GM04504 (cell line): Measurements from ENCODE around the gene APRT.
"Not testable (repeated sequence)": the region's sequence is repeated elsewhere in the genome, so short reads cannot be mapped to it uniquely, and the experiment has no call there.

Experiments
- DNase-seq: peaks from one replicate; pipeline ENCODE4 v3.0.0-alpha.2; 2012; ENCODE audit warnings: low read depth

Gene APRT

DNA sequence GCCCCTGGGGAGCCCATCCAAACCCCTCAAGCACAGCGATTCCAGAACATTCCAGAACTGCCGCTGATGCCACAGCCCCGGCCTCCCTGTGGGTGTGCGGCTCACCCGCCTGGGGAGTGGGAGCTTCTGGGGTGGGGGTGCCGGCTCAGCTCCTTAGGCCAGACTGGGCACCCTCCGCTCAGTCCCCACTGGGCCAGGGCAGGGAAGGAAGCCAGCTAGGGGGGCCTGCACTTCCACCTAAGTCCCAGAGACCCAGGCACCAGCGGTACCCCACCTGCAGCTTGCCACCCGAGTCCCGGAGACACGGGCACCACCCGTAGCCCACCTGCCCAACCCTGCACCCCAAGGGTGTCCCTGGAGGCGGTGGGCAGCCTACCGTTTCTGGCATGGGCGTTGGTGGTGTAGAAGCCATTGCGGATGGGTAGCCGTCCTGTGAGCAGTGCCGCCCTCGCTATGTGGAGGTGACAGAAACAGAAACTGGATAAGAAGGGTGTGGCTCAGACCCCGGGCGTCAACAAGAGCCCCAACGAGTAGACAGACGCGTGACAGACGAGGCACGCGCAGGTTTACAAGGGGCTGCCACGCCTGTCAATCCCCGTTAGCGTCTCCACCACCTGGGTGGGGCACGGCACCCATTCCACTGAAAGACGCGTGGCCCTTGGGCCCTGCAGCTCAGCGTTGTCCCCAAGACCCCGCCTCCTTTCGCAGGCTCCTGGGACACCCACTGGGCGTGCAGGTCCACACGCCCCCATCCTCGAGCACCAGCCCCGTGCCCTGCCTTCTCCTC, 30.0 kb upstream of the APRT start:
- no peak for DNase-seq

DNA sequence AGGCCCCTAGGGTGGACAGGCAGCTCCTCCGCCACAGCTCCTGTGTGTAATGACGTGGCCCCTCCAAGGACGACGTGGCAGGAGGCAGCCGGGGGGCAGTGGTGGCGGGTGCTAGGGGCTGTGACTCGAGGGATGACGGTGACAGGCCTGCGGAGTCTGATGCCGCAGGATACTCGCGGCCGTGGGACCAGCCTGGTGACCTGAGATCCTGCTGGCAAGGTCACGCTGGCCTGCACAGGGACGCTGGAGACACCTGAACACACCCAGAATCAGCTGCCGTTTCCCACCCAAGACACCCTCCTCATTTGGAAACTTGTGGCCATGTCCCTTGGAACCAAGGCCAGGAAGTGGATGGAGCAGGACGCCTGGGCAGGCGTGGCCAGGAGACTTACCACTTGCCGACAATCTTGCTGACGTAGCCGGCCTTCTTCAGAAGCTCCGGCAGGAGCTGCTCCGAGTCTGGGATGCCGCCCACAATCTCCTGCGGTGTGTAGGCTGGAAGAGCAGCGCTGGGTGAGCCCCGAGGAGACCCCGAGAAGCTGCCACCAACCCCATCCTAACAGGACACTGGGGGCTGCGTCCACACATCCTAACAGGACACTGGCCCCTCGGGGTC, 29.0 kb upstream of the APRT start:
- no peak for DNase-seq

GRCh38 chr16:88839745-88840599, 28.2 kb upstream of the APRT start:
- no peak for DNase-seq

DNA sequence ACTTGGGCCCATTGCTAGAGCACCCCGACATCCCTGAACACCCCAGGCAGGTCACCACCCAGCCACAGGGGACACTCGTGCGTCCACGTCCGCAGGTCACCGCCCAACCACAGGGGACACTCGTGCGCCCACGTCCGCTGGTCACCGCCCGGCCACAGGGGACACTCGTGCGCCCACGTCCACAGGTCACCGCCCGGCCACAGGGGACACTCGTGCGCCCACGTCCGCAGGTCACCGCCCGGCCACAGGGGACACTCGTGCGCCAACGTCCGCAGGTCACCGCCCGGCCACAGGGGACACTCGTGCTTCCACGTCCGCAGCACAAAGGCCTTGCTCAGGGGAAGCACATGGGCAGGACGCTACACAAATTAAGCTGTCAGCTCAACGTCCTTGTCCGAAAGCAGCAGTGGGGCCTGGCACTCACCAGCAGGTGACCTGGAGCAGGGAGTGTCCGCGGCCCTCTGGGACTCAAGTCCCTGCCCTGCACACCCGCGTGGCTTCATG, 27.4 kb upstream of the APRT start:
- DNase-seq, result no peak

GRCh38 chr16:88838566-88838965, 26.8 kb upstream of the APRT start:
- no peak for DNase-seq

GRCh38 chr16:88837806-88838205, 26.1 kb upstream of the APRT start:
- DNase-seq, result no peak

DNA sequence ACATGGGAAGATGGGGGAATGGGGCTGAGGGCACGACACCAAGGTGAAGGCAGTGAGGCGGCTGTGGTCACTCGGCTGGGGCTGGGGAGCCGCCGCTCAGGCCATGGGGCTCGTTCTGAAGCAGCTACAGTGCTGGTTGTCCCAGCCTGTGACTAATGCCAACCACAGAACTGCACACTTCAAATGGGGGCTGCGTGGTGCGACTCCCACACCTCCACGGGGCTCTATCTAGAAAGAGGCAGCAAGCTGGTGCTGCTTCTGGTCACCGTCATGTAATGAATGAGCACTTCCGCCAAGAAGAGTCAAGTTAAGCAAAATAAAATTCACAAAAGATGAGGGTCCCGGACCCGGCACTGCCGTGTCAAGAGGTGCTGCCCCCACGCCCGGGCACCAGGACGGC, 25.1 kb upstream of the APRT start:
- DNase-seq, result no peak

- DNase-seq, result no peak
Observed at GRCh38 chr16:88835818-88836217, 24.1 kb upstream of the APRT start.

DNA sequence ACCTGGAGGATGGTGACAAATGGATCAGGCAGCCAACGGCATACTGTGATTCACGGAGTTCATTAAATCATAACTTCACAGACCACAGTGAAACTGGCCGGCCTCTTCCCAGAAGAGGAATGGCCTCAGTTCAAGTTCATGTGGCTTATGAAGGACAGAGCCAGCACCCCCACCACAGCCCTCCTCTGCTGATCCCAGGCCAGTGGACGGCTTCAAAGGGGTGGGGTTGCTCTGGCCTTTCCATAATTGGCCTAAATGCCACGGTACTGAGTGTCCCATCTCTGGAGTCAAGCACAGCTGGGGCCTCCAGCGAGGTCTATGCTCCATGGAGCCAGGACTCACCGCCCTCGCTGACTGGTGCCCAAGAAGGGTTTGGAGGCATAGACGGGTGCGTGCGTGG, 23.7 kb upstream of the APRT start:
- DNase-seq, result no peak

DNA sequence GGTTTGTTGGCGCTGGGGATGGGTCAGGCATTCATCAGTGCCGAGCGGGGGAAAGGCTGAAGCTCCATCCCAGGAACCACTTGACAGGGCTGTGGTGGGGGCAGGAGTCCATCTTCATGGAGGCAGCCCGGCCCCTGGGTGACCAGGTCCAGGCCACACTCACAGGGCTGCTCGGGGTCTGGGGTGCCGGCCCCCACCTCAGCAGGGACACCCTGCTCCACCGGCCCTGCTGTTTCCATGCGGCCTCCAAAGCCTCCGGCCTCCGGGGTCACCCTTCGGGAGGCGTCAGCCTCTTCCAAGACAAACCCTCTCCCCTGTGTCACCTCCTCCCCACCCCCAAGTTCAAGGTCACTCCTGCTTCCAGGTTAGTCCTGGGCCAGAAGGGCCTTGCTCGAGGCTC, 22.9 kb upstream of the APRT start:
- DNase-seq, result no peak

DNA sequence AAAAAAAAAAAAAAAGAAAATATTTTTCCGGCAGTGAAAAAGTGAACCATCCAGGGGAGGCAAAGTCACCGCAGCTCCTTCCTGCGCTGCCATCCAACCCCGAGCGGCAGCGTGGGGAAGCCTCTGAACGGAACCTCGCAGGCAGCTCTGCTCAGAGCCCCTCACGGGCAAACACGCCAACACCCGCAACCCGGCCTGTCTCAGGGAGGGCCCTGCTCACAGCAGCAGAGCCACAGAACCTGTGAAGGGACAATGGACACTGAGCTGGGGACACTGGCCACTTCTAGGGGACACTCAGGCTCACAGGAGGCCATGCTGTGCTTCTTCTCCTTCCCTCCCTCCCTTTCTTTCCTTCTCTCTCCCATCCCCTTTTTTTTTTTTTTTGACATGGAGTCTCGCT, 21.4 kb upstream of the APRT start:
- DNase-seq, result no peak

GRCh38 chr16:88831838-88832237, 20.1 kb upstream of the APRT start:
- DNase-seq, result no peak

GRCh38 chr16:88830783-88831182, 19.1 kb upstream of the APRT start:
- no peak for DNase-seq

DNA sequence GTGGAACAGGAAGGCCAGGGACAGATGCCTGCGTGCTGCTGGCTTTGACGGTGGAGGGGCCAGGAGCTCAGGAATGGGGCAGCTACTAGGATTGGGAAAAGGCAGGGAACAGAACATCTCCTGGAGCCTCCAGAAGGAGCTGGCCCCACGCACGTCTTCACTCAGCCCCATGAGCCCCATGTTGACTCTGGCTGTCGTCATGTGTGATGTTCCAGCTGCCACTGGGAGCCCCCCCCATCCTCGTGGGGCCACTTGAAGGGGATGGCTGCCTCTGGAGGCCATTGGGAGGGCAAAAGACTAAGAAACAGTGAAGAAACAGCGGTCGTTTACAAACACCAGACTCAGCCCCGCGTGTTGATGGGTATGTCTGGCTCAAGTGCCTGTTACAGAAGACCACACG, 18.5 kb upstream of the APRT start:
- DNase-seq, result no peak

- DNase-seq, result no peak
Observed at GRCh38 chr16:88828711-88829110, 17.0 kb upstream of the APRT start.

- no peak for DNase-seq
Observed at GRCh38 chr16:88827727-88828126, 16.0 kb upstream of the APRT start.

DNA sequence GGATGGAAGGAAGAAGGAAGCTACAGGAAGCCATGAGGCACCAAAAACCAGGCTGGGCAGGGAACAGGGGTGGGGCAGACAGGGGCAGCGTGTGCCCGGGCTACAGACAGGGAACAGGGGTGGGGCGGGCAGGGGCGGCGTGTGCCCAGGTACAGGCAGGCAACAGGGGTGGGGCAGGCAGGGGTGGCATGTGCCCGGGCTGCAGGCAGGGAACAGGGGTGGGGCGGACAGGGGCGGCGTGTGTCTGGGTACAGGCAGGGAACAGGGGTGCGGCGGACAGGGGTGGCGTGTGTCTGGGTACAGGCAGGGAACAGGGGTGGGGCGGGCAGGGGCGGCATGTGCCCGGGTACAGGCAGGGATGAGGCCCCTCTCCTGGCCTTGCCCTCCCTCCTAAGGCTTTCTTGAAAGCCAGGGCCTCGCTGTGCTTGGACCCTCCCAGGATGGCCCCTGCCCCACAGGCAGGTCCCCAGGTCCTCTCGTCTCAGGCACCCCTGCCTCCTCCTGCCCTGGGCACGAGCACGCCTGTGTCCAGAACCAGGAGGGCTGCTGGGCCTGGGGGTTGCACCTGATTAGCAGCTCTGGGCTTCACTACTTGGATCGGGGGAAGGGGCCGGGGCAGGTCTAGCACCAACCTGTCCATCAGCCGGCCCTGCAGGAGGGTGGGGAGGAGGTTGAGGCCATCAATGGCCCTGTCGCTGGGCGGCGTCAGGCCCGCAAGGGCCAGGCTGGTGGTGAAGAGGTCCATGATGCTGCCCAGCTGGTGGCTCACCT, 14.5 kb upstream of the APRT start:
- DNase-seq, result no peak

DNA sequence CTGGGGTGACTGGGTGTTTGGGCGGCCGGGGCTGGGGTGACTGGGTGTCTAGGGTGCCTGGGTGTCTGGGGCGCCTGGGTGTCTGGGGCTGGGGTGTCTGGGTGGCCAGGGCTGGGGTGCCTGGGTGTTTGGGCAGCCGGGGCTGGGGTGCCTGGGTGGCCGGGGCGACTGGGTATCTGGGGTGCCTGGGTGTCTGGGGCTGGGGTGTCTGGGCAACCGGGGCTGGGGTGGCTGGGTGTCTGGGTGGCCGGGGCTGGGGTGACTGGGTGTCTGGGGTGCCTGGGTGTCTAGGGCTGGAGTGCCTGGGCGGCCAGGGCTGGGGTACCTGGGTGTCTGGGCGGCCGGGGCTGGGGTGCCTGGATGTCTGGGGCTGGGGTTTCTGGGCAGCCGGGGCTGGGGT, 13.4 kb upstream of the APRT start:
- DNase-seq, result no peak

GRCh38 chr16:88824256-88825077, 12.7 kb upstream of the APRT start:
- DNase-seq, result no peak

GRCh38 chr16:88823646-88824045, 11.9 kb upstream of the APRT start:
- not testable (repeated sequence) for DNase-seq
